Adrenal gland (tissue), 5 donors: Measurements from ENCODE around the gene CEACAM8.

ENCODE experiments used
- POLR2A ChIP-seq, 2 donors: fragments of 450-650 bp; IDR thresholded peaks; one replicate each; pipeline ENCODE4 v1.6.1; 2017; ENCODE audit warnings: antibody characterized with exemption in 2 of 2, mild to moderate bottlenecking in 2 of 2, moderate library complexity in 1 of 2
- TF ChIP-seq, protein P1 (sequence below), 6 experiments: fragments of 450-650 bp in 4 of 6; fragments of 200-600 bp in 2 of 6; sonication (generic) in 1 of 6; IDR thresholded peaks; 1 replicate in 5 of 6; 2 replicates in 1 of 6; pipeline versions ENCODE4 v1.5.1 to v1.8.0; 2016 to 2021; ENCODE audit warnings: antibody characterized with exemption in 6 of 6, mild to moderate bottlenecking in 2 of 6, moderate library complexity in 1 of 6
- donor health status: DM: no; HTN: no; CAD: no.

DNA sequence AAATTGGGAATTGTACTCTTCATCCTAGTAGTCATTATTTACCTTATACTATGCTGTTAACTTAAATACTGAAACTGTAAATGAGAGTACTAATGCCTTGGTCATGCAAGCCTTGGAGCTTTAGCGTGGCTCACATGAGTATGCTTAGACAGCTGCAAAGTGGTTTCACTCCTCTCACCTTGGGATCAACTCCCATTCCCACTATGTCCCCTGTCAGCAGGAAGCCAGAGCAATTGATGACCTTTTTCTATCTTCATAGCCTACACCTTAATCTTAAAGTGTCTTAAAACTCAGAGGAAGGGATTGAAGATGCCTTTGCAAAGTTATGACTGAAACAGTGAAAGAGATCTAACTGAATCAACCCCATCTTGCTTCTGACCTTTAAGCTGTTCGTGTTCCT, 33.2 kb upstream of the CEACAM8 start:
- TF ChIP-seq, protein P1, sequence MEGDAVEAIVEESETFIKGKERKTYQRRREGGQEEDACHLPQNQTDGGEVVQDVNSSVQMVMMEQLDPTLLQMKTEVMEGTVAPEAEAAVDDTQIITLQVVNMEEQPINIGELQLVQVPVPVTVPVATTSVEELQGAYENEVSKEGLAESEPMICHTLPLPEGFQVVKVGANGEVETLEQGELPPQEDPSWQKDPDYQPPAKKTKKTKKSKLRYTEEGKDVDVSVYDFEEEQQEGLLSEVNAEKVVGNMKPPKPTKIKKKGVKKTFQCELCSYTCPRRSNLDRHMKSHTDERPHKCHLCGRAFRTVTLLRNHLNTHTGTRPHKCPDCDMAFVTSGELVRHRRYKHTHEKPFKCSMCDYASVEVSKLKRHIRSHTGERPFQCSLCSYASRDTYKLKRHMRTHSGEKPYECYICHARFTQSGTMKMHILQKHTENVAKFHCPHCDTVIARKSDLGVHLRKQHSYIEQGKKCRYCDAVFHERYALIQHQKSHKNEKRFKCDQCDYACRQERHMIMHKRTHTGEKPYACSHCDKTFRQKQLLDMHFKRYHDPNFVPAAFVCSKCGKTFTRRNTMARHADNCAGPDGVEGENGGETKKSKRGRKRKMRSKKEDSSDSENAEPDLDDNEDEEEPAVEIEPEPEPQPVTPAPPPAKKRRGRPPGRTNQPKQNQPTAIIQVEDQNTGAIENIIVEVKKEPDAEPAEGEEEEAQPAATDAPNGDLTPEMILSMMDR (IDR thresholded peaks at IDR 0.05), result no peak
- no peak for TF ChIP-seq POLR2A (IDR thresholded peaks at IDR 0.05)
